Glutamatergic neuron (in vitro differentiated cells): ENCODE data around the gene NDUFV1. TPM values are rescaled to one million over a fixed set of nuclear protein-coding genes. Genes with fewer than 3 reads are reported as not detected.
A peak's percentile ranks its signal among the peaks of the same experiment; 100 is the strongest.
"Not testable (repeated sequence)": the region's sequence is repeated elsewhere in the genome, so short reads cannot be mapped to it uniquely, and the experiment has no call there.

ENCODE experiments used
- DNase-seq: peaks from one replicate; pipeline ENCODE4 v3.0.0; 2022
- H3K27ac Mint-ChIP-seq: one replicate; pipeline ENCODE4 v1.8.0; 2020; ENCODE audit warnings: mild to moderate bottlenecking, mixed read lengths, inconsistent platforms; ENCODE audit not compliant: unreplicated experiment
- H3K27me3 Mint-ChIP-seq: one replicate; pipeline ENCODE4 v1.8.0; 2020; ENCODE audit warnings: mild to moderate bottlenecking, moderate library complexity, mixed read lengths, inconsistent platforms; ENCODE audit not compliant: unreplicated experiment
- H3K36me3 Mint-ChIP-seq: one replicate; pipeline ENCODE4 v1.8.0; 2020; ENCODE audit warnings: mild to moderate bottlenecking, mixed read lengths, inconsistent platforms; ENCODE audit not compliant: unreplicated experiment
- H3K4me1 Mint-ChIP-seq: one replicate; pipeline ENCODE4 v1.8.0; 2020; ENCODE audit warnings: mild to moderate bottlenecking, low read depth, mixed read lengths, inconsistent platforms; ENCODE audit not compliant: unreplicated experiment
- H3K4me3 Mint-ChIP-seq: one replicate; pipeline ENCODE4 v1.8.0; 2020; ENCODE audit warnings: mild to moderate bottlenecking, mixed read lengths, inconsistent platforms; ENCODE audit not compliant: unreplicated experiment
- H3K9me3 Mint-ChIP-seq: one replicate; pipeline ENCODE4 v1.8.0; 2020; ENCODE audit warnings: mild to moderate bottlenecking, moderate library complexity, mixed read lengths, inconsistent platforms; ENCODE audit not compliant: unreplicated experiment
- CTCF ChIP-seq: fragments of 200-600 bp; sonication (generic); IDR thresholded peaks from one replicate; pipeline ENCODE4 v1.5.0; 2021; ENCODE audit not compliant: partially characterized antibody, unreplicated experiment
- total RNA-seq: library from RNA; stranded (reverse); fragmentation: NEBNext Ultra II Directional; extraction: Animal tissue kit (Norgen Biotek cat#: 25700); gene quantifications from one replicate; pipeline ENCODE4 v1.2.1, GENCODE V29; 2021; ENCODE audit not compliant: unreplicated experiment

NDUFV1 gene
- total RNA-seq, 1 donor from 2014 or later: 216 TPM

- TF ChIP-seq CTCF: no peak
- H3K27ac Mint-ChIP-seq: no peak overlapping the region
- H3K4me1 Mint-ChIP-seq: no peaks in the 10 kb centered on the region
- H3K36me3 Mint-ChIP-seq: no peaks in the 10 kb centered on the region
- no peak for DNase-seq
- no peak overlapping the region for H3K4me3 Mint-ChIP-seq
- peaks cover 2% of the 10 kb centered on the region for H3K27me3 Mint-ChIP-seq
- peaks cover 4% of the 10 kb centered on the region for H3K9me3 Mint-ChIP-seq
Observed at GRCh38 chr11:67633758-67634365, 27.1 kb downstream of the NDUFV1 start.

GRCh38 chr11:67634366-67635230 is 27.9 kb downstream of the NDUFV1 start:
- H3K36me3 Mint-ChIP-seq: no peaks in the 10 kb centered on the region
- no peaks in the 10 kb centered on the region for H3K4me1 Mint-ChIP-seq
- H3K27ac Mint-ChIP-seq: no peak overlapping the region
- peaks cover 4% of the 10 kb centered on the region for H3K9me3 Mint-ChIP-seq
- H3K4me3 Mint-ChIP-seq: no peak overlapping the region
- no peak for DNase-seq
- TF ChIP-seq CTCF: no peak
- peaks cover 2% of the 10 kb centered on the region for H3K27me3 Mint-ChIP-seq

- no peaks in the 10 kb centered on the region for H3K36me3 Mint-ChIP-seq
- H3K4me3 Mint-ChIP-seq: no peak overlapping the region
- no peak for TF ChIP-seq CTCF
- H3K4me1 Mint-ChIP-seq: no peaks in the 10 kb centered on the region
- H3K27me3 Mint-ChIP-seq: peaks cover 2% of the 10 kb centered on the region
- peaks cover 4% of the 10 kb centered on the region for H3K9me3 Mint-ChIP-seq
- DNase-seq: no peak
- H3K27ac Mint-ChIP-seq: no peak overlapping the region
Observed at GRCh38 chr11:67635231-67635521, 28.4 kb downstream of the NDUFV1 start.

GRCh38 chr11:67636962-67637361 is 30.2 kb downstream of the NDUFV1 start:
- peak overlapping the region; percentile 8 for H3K27ac Mint-ChIP-seq
- peaks cover 5% of the 10 kb centered on the region for H3K27me3 Mint-ChIP-seq
- H3K36me3 Mint-ChIP-seq: no peaks in the 10 kb centered on the region
- TF ChIP-seq CTCF: no peak
- no peak overlapping the region for H3K4me3 Mint-ChIP-seq
- no peak for DNase-seq
- H3K9me3 Mint-ChIP-seq: peaks cover 2% of the 10 kb centered on the region
- no peaks in the 10 kb centered on the region for H3K4me1 Mint-ChIP-seq

- not testable (repeated sequence) for DNase-seq, H3K4me1 Mint-ChIP-seq, H3K27ac Mint-ChIP-seq, H3K36me3 Mint-ChIP-seq, H3K9me3 Mint-ChIP-seq, H3K27me3 Mint-ChIP-seq, H3K4me3 Mint-ChIP-seq
Observed at GRCh38 chr11:67637441-67637840, 30.7 kb downstream of the NDUFV1 start.
